Panc1 (cell line): ENCODE measurements around the gene CYLC2. TPM values are rescaled to one million over a fixed set of nuclear protein-coding genes. Genes with fewer than 3 reads are reported as not detected.

ENCODE experiments used
- ATAC-seq: fragments of 200-7000 bp; cut with Tn5 transposase; 2 replicates; pipeline ENCODE4 v1.9.1; 2020; ENCODE audit warnings: mild to moderate bottlenecking, moderate library complexity
- BruUV-seq: library from RNA; stranded (reverse); fragments of 400-500 nt; replicated peaks from 2 replicates; lab custom pipeline; 2021; lab: Mats Ljungman, UMichigan
- CTCF ChIA-PET: fragments of 300-600 bp; sonication (Branson Sonifier 250); formaldehyde crosslinking; loops from one replicate; lab custom pipeline; 2022; ENCODE audit warnings: antibody characterized with exemption; lab: Charles Lee
- POLR2A ChIA-PET: fragments of 300-600 bp; sonication (Branson Sonifier 250); formaldehyde crosslinking; loops from one replicate; lab custom pipeline; 2022; ENCODE audit warnings: antibody characterized with exemption; lab: Charles Lee
- DNase-seq: peaks from one replicate; pipeline ENCODE4 v3.0.0-alpha.2; 2010; ENCODE audit warnings: low read depth, low spot score
- H3K27ac ChIP-seq: 2 replicates; pipeline ENCODE4 v1.5.1; 2011; ENCODE audit warnings: mild to moderate bottlenecking, low read length, inconsistent platforms
- H3K27me3 ChIP-seq: fragments of 200-500 bp; sonication (Bioruptor generic); 2 replicates; pipeline ENCODE4 v1.6.0; 2014; ENCODE audit warnings: low read length, inconsistent platforms; ENCODE audit not compliant: control insufficient read depth, insufficient read depth
- H3K36me3 ChIP-seq: fragments of 200-500 bp; sonication (Bioruptor generic); 2 replicates; pipeline ENCODE4 v1.5.1; 2014; ENCODE audit warnings: inconsistent platforms, mild to moderate bottlenecking, low read length, moderate library complexity; ENCODE audit not compliant: control insufficient read depth, insufficient read depth
- H3K4me1 ChIP-seq: 2 replicates; pipeline ENCODE4 v1.5.1; 2011; ENCODE audit warnings: inconsistent platforms, mild to moderate bottlenecking, low read length, moderate library complexity; ENCODE audit not compliant: control insufficient read depth, insufficient read depth
- H3K4me3 ChIP-seq, 2 experiments: 2 replicates each; pipeline ENCODE4 v1.5.1; 2011 to 2012; ENCODE audit warnings: low read depth in 2 of 2, low read length in 2 of 2, mild to moderate bottlenecking in 2 of 2, inconsistent platforms in 1 of 2, moderate library complexity in 1 of 2
- H3K9me3 ChIP-seq: fragments of 200-500 bp; sonication (Bioruptor generic); 2 replicates; pipeline ENCODE4 v1.5.1; 2014; ENCODE audit warnings: low read depth, mild to moderate bottlenecking, inconsistent platforms, low read length, moderate library complexity; ENCODE audit not compliant: control insufficient read depth, insufficient read depth
- CTCF ChIP-seq: fragments of 450-650 bp; IDR thresholded peaks from 2 replicates; pipeline ENCODE4 v1.5.1; 2017; ENCODE audit warnings: mild to moderate bottlenecking
- POLR2AphosphoS5 ChIP-seq: IDR thresholded peaks from 2 replicates; pipeline ENCODE4 v1.6.1; 2012; ENCODE audit warnings: mild to moderate bottlenecking, low read depth, low read length, moderate library complexity
- REST ChIP-seq, 2 experiments: IDR thresholded peaks; 2 replicates each; pipeline ENCODE4 v1.6.1; 2011 to 2012; ENCODE audit warnings: low read depth in 2 of 2, control low read depth in 1 of 2, low read length in 1 of 2, mild to moderate bottlenecking in 1 of 2, moderate library complexity in 1 of 2; ENCODE audit not compliant: insufficient read depth in 1 of 2
- SIN3A ChIP-seq: IDR thresholded peaks from 2 replicates; pipeline ENCODE4 v1.6.1; 2012; ENCODE audit warnings: low read depth, mild to moderate bottlenecking, low read length, moderate library complexity, borderline replicate concordance; ENCODE audit not compliant: insufficient read depth
- TCF7L2 ChIP-seq: IDR thresholded peaks from 2 replicates; pipeline ENCODE4 v1.6.1; 2011; ENCODE audit warnings: mild to moderate bottlenecking, low read depth, low read length, inconsistent platforms
- in situ Hi-C: cut with HindIII; loops from 2 replicates; pipeline ENCODE4 v1.10.0; 2016; ENCODE audit warnings: low sequenced_read_pairs, low pct_unique_long_range_greater_than_20kb
- intact Hi-C: fragments of 100-400 bp; cut with micrococcal nuclease; formaldehyde crosslinking; loops from one replicate; pipeline ENCODE4 v1.10.0; 2022; ENCODE audit not compliant: unreplicated experiment
- total RNA-seq: library from RNA; stranded (reverse); gene quantifications from one replicate; pipeline ENCODE4 v1.2.1, GENCODE V29; 2021; ENCODE audit not compliant: unreplicated experiment

CYLC2 gene
- total RNA-seq, 1 experiment from 2014 or later, result not detected

- intact Hi-C loops, result no loop called here
- DNase-seq, result no peak
- CTCF ChIA-PET, result no interaction called here
- no TSS peak for BruUV-seq
- TF ChIP-seq POLR2AphosphoS5 (no peak), SIN3A (no peak), CTCF (no peak), REST (IDR thresholded peaks at IDR 0.05; ENCODE audit: insufficient read depth in 1 of 2, low read depth in 2 of 2, low read length in 1 of 2) (no peak), TCF7L2 (no peak)
- in situ Hi-C loops, result no loop called here
- Histone ChIP-seq H3K27ac (no peak overlapping the region), H3K27me3 (no peaks in the 10 kb centered on the region), H3K36me3 (no peaks in the 10 kb centered on the region), H3K4me3 (no peak overlapping the region), H3K4me1 (no peaks in the 10 kb centered on the region), H3K9me3 (no peaks in the 10 kb centered on the region; the same call in 1 of the 2 replicates)
- no peak for ATAC-seq
- POLR2A ChIA-PET, result no interaction called here
These were observed 28.1 kb upstream of the CYLC2 start for GRCh38 chr9:102966999-102967398.

- ATAC-seq, result no peak
These were observed 27.2 kb upstream of the CYLC2 start for GRCh38 chr9:102967979-102968378.

More at GRCh38 chr9:102967979-102968378, 27.2 kb upstream of the CYLC2 start:
- in situ Hi-C loops (no loop called here), intact Hi-C loops (no loop called here)
- no peak overlapping the region for H3K4me3 ChIP-seq
- CTCF ChIA-PET, result no interaction called here
- no peaks in the 10 kb centered on the region for H3K4me1 ChIP-seq
- H3K36me3 ChIP-seq, result no peaks in the 10 kb centered on the region
- TF ChIP-seq REST (IDR thresholded peaks at IDR 0.05; ENCODE audit: insufficient read depth in 1 of 2, low read depth in 2 of 2, low read length in 1 of 2), result no peak
- TF ChIP-seq POLR2AphosphoS5, result no peak
- TF ChIP-seq CTCF, result no peak
- TF ChIP-seq TCF7L2, result no peak
- TF ChIP-seq SIN3A, result no peak
- POLR2A ChIA-PET, result no interaction called here
- DNase-seq, result no peak
- H3K9me3 ChIP-seq, result no peaks in the 10 kb centered on the region; the same call in 1 of the 2 replicates
- H3K27me3 ChIP-seq, result no peaks in the 10 kb centered on the region
- BruUV-seq, result no TSS peak
- H3K27ac ChIP-seq, result no peak overlapping the region
